A549 (cell line): ENCODE data around the gene CARNS1.

Experiments
- CTCF ChIP-seq: fragments of >200 bp; sonication (Bioruptor Twin); formaldehyde crosslinking; IDR thresholded peaks from 3 replicates; pipeline ENCODE4 v1.5.1; 2016
- HDAC2 ChIP-seq: fragments of 200-600 bp; sonication (generic); IDR thresholded peaks from 2 replicates; pipeline ENCODE4 v1.6.1; 2016
- JUN ChIP-seq, 2 experiments: fragments of >200 bp; sonication (Bioruptor Twin); formaldehyde crosslinking; IDR thresholded peaks; 2 replicates in 1 of 2; 3 replicates in 1 of 2; pipeline ENCODE4 v1.6.1; 2016 to 2017
- MAFK ChIP-seq: fragments of 450-650 bp; IDR thresholded peaks from 2 replicates; pipeline ENCODE4 v1.6.1; 2014; ENCODE audit not compliant: partially characterized antibody
- NPAS2 ChIP-seq: fragments of 250-450 bp; sonication (Bioruptor Pico); IDR thresholded peaks from 2 replicates; pipeline ENCODE4 v1.8.0; 2022; ENCODE audit warnings: mild to moderate bottlenecking, moderate library complexity, borderline replicate concordance
- TFCP2L1 ChIP-seq: fragments of 250-450 bp; sonication (Bioruptor Pico); IDR thresholded peaks from 2 replicates; pipeline ENCODE4 v1.5.0; 2021; ENCODE audit warnings: mild to moderate bottlenecking
- USF2 ChIP-seq: fragments of 450-650 bp; IDR thresholded peaks from 2 replicates; pipeline ENCODE4 v1.6.1; 2014; ENCODE audit warnings: antibody characterized with exemption

GRCh38 chr11:67420147-67420645 lies 4.7 kb downstream of the CARNS1 start:
- TF ChIP-seq CTCF, result no peak
- TF ChIP-seq HDAC2, result no peak
- no peak for TF ChIP-seq TFCP2L1
- no peak for TF ChIP-seq USF2
- TF ChIP-seq JUN (IDR thresholded peaks at IDR 0.05), result no peak
- TF ChIP-seq MAFK, result no peak
- no peak for TF ChIP-seq NPAS2
